ENCODE results near the gene ARHGEF39.
A peak's percentile ranks its signal among the peaks of the same experiment; 100 is the strongest.

Gene ARHGEF39

DNA sequence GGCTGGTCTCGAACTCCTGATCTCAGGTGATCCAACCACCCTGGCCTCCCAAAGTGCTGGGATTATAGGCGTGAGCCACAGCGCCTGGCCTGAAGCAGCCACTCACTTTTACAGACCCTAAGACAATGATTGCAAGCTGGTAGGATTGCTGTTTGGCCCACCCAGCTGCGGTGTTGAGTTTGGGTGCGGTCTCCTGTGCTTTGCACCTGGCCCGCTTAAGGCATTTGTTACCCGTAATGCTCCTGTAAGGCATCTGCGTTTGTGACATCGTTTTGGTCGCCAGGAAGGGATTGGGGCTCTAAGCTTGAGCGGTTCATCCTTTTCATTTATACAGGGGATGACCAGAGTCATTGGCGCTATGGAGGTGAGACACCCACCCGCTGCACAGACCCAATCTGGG lies 10.2 kb upstream of the ARHGEF39 start:
- no peak for DNase-seq

DNA sequence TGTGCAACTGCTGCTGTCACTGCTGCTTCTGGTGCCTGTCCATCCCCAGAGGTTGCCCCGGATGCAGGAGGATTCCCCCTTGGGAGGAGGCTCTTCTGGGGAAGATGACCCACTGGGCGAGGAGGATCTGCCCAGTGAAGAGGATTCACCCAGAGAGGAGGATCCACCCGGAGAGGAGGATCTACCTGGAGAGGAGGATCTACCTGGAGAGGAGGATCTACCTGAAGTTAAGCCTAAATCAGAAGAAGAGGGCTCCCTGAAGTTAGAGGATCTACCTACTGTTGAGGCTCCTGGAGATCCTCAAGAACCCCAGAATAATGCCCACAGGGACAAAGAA lies 9.0 kb upstream of the ARHGEF39 start:
- DNase-seq: no peak

DNA sequence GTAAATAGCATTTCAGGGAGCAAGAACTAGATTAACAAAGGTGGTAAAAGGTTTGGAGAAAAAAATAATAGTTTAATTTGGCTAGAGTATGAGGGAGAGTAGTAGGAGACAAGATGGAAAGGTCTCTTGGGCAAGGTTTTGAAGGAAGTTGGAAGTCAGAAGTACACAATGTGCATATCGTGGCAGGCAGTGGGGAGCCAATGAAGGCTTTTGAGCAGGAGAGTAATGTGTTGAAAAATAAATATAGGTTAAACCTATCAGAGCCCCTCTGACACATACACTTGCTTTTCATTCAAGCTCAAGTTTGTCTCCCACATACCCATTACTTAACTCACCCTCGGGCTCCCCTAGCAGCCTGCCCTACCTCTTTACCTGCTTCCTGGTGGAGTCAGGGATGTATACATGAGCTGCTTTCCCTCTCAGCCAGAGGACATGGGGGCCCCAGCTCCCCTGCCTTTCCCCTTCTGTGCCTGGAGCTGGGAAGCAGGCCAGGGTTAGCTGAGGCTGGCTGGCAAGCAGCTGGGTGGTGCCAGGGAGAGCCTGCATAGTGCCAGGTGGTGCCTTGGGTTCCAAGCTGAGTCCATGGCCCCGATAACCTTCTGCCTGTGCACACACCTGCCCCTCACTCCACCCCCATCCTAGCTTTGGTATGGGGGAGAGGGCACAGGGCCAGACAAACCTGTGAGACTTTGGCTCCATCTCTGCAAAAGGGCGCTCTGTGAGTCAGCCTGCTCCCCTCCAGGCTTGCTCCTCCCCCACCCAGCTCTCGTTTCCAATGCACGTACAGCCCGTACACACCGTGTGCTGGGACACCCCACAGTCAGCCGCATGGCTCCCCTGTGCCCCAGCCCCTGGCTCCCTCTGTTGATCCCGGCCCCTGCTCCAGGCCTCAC lies 8.4 kb upstream of the ARHGEF39 start, which contains the start of gene CA9:
Gene CA9, plus strand, starts transcription at position 797 of the 893 bp plus-strand sequence. Its CDS starts 32 bp downstream, at position 829.
- DNase-seq: peak; percentile 40

DNA sequence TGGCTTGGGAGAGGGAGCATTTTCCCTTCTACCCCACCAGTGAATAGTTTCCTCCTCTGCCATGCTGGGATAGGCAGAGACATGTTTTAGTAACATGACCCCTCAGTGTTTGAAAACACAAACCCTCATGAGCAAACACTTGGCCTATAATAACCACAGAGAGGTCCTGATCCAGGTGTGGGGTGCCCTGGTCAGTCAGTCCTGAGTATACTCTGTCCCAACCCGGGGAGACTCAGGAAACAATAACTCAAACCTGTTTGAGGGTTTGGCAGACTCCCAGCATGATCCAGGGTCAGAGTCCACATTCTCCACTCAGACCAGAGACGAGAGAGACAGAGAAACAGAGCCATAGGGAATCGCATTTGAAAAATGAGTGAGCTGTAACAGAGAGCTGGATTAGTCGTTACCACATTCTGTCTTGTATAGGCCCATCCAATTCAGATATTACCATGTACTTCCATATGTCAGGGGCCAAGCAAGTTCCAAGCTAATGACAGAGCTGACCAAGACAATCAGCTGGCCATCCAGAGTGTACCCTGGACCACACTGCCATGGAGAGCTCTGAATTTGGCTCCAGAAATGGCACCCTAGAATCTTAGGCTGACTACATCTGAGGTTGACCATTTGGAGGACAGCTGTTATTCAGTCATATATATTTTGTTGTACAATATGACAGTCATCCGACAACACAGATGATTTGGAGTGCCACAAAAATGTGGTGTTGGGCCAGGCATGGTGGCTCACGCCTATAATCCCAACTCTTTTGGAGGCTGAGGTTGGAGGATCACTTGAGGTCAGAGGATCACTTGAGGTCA lies 4.5 kb upstream of the ARHGEF39 start:
- DNase-seq: no peak

DNA sequence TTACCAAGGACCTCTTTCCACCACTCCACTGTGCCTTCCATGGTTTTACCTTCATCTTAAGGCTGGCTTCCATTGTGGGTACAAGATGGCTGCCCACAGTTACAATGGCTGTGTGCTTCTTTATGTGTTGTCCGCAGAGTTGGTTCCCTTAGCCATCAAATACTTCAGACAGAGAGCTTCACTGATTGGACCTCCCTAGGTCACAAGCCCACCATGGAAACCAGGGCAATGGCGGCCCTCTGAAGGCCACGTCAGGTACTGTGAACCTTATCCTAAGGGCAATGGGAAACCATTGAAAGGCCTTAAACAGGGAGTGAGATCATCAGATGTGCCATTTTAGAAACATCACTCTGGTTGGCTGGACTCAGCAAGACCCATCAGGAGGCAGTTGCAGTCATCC lies 2.9 kb upstream of the ARHGEF39 start:
- no peak for DNase-seq

DNA sequence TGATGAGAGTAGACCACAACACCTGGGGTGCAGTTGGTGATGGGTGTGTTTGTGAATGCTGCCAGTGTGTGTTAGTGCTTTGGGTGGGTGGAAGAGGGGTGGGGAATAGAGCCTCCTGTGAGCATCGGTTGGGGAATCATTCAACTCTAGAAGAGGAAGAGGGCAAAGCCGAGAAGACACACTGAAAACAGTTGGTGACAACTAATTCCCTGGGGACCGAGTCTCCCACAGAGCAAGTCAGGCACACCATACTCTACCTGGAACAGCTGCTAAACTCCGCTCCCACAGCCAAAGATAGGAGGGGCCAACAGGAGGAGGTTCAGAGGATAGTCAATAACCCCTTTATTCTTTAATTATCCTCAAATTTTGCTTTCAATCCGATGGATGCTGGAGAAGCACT lies 1.6 kb upstream of the ARHGEF39 start:
- DNase-seq: no peak

DNA sequence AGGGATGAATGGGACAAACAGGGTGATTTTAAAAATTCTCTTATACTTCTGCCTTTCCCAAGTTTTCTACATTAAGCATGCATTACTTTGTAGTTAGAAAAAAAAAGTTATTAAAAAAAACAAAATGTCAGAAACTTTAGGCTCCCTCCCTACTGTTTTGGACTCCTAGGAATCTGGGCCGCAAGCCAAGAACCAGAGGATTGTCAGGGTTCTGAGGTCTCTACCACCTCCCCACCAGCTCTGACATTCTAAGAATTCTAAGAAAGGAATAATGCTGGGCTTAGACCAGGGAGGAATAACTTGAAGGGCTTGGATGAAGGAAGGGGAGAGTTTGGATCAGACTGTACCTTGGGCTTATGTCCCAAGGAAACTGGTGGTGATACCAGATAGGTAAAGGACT lies 1.1 kb upstream of the ARHGEF39 start:
- DNase-seq: peak; percentile 93

DNA sequence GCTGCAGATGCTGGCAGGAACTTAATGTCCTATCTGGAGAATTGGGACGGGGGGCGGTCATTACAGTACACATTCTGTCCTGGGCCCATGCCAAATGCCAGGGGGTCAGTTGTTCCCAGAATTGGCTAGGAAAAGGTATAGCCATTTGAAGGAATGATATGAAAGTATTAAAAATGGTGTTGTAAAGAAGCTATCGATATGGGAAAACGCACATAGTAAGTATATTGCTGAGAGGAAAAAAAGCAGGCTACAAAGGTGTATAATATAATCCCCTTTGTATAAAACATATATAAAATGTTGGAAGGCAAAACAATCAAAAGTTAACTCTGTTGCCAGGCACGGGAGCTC lies 450 bp upstream of the ARHGEF39 start:
- DNase-seq: no peak

DNA sequence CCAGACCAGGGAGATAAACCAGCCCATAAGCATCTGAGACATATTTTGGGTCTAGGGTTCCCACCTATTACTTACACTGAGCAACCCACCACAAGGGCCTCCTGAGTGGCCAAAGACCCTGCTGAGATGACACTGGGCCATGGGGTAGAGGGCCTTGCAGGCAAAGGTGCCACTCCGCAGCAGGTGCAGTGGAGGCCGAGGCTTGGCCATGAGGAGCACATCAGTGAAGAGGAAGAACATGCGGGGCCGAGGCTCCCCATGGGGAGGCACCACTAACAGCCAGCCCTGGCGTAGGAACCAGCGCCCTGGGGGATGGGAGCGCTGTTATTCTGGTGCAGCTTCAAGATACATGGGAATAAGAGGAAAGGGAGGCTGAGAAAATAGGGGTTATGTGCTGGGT lies 2.6 kb downstream of the ARHGEF39 start:
- no peak for DNase-seq

DNA sequence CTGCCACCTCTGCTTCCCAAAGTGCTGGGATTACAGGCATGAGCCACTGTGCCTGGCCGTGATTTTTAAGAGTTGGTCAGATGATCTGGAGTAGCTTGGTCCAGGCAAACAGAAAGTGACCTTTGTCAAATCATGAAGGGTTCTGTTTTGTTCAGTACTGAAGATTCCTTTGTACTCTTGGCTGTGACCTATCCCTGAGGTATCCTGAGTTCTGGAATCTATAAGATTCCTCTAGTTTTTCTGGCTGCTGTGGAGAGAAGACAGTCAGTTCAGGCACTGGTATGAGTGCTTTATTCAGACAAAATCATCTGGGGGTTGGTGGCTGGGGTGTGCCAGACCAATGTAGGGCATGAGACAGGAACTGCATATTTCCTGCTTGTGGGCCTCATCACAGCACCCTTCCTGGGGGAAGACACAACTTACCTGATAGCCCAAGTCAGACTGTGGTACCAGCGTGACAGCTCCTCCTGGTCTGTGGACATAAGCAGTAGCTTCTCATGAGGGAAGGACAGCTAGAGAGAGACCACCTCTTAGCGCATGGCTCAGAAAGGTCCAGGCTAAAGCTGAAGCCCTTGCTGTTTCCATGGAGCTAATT lies 3.1 kb downstream of the ARHGEF39 start:
- no peak for DNase-seq

DNA sequence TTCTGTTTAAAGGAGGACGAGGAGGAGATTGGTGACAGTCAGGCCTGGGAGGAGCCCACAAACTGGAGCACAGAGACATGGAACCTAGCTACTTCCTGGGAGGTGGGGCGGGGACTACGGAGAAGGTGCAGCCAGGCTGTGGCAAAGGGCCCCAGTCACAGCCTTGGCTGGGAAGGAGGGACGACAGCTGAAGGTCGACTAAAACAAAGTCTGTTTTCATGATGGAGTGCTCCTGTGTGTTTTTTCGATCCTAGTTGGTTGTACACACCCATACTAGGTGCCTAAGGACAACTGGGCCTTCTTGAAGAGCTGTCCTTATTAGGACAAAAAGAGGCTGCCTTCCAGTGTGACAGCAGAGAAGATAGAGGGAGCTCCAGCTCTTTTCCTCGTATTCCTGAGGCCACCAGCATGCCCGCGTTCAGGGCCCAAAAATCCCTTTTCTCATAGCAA lies 4.0 kb downstream of the ARHGEF39 start:
- DNase-seq: peak; percentile 75

DNA sequence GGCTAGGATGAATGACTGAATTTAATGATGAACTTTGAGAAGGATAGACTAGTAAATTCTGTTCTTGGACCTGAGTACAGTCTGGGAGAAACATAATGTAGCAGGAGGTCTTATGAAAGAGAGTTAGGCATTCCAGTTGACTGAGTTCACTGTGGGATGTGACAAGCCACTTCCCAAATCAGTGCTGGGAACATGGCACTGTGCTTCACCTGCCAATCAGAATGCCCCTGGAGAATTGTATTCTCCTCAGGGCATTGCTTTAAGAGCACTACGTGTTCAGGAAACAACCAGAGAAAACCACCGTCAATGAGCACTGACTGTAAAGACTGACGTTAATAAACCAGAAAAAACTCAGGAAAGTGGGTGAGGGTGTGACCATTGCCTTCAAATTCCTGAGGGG lies 5.7 kb downstream of the ARHGEF39 start:
- peak; percentile 81 for DNase-seq

DNA sequence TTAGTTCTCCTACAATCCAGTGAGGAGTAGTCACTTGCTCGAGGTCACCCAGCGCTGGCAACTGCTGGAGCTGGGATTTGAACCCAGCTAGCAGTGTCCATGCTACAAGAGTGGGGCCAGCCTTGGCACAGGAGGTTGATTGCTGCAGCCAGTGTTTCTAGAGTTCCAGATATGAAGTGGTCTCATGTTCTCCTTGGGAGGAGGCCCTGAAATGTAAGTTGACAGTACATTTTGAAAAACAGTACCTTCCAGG lies 6.1 kb downstream of the ARHGEF39 start:
- peak; percentile 61 for DNase-seq

DNA sequence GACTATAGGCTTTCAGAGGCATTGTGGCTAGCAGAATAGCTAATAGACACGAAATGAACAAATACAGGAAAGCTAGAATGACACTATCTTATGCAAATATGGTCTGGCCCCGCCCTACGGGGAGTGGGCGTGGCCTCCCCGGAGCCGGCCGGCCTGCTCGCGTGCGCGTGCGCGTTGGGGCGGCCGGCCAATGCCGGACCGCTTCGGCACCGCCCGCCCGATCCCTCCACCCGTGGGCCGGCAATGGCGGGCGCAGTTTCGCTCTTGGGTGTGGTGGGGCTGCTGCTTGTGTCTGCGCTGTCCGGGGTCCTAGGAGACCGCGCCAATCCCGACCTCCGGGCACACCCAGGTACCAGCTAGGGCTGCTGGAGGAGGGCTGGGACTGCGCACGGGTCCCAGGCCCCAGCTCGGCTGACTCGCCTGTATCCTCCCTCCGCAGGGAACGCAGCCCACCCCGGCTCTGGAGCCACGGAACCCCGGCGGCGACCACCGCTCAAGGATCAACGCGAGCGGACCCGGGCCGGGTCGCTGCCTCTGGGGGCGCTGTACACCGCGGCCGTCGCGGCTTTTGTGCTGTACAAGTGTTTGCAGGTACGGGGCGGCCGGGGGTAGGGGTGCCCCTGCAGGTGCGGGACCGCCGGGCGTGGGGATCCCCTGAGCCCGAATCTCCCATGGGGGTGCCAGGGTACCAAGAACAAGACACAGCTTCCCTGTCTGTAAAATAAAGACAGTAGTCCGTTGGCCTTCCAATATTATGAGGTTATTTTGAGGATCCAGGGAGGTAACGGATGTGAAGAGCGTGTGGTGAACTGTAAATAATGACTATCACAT lies 6.6 kb downstream of the ARHGEF39 start, which contains the start of gene CCDC107:
Gene CCDC107, plus strand, starts transcription at position 156 of the 831 bp plus-strand sequence. Its CDS starts 88 bp downstream, at position 244.
- peak; percentile 88 for DNase-seq

DNA sequence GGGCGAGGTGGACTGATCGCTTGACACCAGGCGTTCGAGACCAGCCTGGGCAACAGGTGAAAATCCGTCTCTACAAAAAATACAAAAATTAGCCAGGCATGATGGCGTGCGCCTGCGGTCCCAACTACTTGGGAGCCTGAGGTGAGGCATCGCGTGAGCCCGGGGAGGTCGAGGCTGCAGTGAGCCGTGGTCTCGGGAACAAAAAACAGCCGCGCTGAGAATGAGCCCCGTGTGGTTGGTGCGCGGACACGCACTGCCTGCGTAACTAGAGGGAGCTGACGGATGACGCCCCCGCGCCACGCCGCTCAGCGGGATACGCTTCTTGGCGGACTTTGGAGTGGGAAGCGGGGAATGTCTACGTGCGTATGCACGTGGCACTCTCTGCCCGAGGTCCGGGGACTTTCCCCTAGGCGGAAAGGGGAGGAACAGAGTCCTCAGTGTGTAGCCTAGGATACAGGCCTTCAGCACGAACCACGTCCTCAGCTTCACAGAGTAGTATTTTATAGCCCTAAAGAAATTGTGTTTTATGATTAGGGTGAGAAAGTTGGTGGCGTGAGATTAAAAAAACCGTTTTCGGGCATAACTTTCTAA lies 7.4 kb downstream of the ARHGEF39 start, which contains the start of gene RMRP:
Gene RMRP, minus strand, starts transcription at position 474 of the 591 bp plus-strand sequence.
- peak; percentile 100 for DNase-seq

DNA sequence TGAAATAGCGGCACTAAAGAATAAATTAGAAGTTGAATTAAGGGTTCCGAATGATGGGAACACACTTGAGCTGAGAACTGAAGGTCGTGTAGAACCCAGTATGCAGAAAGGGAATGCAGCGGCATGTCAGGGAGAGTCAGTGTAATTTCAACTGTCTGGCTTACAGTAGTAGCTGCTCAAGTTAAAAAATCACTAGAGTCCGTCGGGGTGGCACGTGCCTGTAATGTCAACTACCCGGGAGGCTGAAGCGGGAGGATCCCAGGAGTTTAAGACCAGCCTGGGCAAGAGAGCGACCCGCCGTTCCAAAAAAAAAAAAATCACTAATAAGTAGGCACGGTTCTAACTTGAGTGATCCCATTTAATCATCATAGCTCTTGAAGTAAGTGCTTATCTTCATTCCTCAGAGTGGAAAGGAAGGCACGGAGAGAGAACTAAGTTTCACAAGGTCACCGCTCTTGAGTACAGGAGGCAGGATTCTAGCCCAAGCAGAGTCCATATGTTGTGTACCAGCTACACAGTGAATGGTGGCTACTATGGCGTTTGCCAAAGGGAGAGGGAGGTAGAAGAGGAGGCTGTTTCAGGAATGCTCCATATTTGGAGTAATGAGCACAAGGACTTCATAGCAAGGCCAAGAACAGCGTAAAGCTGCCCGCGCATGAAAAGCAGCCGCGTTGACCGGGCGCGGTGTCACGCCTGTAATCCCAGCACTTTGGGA lies 8.0 kb downstream of the ARHGEF39 start:
- DNase-seq: peak; percentile 60

DNA sequence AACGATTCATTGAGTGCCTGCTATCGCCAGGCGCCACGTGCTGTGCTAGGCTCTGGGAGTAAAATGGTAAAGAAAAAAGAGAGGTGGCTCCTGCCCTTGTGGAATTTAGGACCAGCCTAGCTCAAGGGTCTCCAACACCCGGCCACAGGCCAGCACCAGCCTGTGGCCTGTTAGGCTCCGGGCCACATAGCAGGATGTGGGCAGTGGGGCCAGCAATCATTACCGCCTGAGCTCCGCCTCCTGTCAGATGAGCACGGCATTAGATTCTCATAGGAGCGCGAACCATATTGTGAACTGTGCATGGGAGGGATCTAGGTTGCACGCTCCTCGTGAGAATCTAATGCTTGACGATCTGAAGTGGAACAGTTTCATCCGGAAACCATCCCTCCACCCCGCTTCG lies 8.6 kb downstream of the ARHGEF39 start:
- DNase-seq: no peak

DNA sequence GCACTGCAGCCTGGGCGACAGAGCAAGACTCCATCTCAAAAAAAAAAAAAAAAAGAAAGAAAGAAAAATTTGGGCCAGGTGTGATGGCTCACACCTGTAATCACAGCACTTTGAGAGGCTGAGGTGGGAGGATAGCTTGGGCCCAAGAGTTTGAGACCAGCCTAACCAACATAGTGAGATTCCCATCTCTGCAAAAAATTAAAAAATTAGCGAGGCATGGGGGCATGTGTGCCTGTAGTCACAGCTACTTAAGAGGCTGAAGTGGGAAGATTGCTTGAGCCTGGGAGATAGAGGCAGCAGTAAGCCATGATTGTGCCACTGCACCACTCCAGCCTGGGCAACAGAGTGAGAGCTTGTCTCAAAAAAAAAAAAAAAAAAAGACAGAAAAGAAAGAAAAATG lies 11.4 kb downstream of the ARHGEF39 start:
- no peak for DNase-seq

DNA sequence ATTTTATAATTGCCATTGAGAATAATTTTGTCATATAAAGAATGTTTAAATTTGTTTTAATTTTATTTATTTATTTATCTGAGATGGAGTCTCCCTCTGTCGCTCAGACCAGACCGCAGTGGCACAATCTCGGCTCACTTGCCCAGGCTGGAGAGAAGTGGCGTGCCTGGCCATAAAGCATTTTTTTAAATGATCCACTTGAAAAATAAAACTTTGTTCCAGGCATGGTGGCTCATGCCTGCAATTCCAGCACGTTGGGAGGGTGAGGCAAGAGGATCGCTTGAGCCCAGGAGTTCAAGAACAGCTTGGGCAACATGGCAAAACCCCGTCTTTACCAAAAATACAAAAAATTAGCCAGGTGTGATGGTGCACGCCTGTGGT lies 12.2 kb downstream of the ARHGEF39 start:
- no peak for DNase-seq

DNA sequence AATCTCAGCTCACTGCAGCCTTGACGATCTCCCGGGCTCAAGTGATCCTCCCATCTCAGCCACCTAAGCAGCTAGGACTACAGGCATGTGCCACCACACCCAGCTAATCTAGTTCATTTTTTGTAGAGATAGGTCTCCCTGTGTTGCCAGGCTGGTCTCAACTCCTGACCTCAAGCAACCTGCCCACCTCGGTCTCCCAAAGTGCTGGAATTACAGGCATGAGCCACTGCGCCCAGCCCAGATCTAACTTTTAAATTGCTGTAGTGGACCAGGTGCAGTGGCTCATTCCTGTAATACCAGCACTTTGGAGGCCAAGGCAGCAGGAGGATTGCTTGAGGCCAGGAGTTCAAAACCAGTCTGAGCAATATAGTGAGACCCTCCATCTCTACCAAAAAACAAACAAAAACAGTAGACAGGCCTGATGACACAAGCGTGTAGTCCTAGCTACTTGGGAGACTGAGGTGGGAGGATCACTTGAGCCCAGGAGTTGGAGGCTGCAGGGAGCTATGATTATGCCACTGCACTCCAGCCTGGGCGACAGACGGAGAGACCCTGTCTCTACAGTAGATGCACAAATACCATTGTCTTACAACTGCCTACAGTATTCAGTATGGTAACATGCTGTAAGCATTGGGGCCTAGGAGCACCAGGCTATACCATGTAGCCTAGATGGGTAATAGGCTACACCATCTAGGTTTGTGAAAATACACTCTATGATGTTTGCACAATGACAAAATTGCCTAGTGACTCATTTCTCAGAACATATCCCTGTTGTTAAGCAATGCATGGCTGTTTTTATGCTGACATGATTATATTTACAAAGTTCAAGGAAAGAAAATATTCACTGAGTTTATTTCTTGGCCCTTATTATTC lies 12.8 kb downstream of the ARHGEF39 start:
- DNase-seq: peak; percentile 27
